Measurements from ENCODE around the gene KMT5C.

KMT5C gene

GRCh38 chr19:55389386-55390317 lies 50.0 kb downstream of the KMT5C start:
- no peak for FAIRE-seq

- no peak for FAIRE-seq
These were observed 50.8 kb downstream of the KMT5C start for GRCh38 chr19:55390461-55390880.

GRCh38 chr19:55391191-55391670 lies 51.6 kb downstream of the KMT5C start:
- no peak for FAIRE-seq

GRCh38 chr19:55391702-55392615 lies 52.3 kb downstream of the KMT5C start:
- no peak for FAIRE-seq

GRCh38 chr19:55392820-55393761 lies 53.4 kb downstream of the KMT5C start:
- FAIRE-seq = no peak

Data from islet of Langerhans (tissue), 1 donor.